Caco-2 (cell line): ENCODE measurements around the gene USP30. TPM values are rescaled to one million over a fixed set of nuclear protein-coding genes. Genes with fewer than 3 reads are reported as not detected.

Experiments used
- total RNA-seq: library from RNA; stranded (reverse); gene quantifications from 2 replicates; pipeline ENCODE4 v1.2.3, GENCODE V29; 2022

The USP30 gene
- total RNA-seq, 1 experiment from 2014 or later: 11.9 TPM

Other genes with a start within 250 kb of the USP30 start
- 26.0 and 27.7 TPM in 2 replicates for gene SSH1, start 195.0 kb upstream of the USP30 start, total RNA-seq
- gene DAO, start 172.5 kb upstream of the USP30 start, total RNA-seq: not detected in 2 replicates
- gene SVOP, start 31.5 kb upstream of the USP30 start, total RNA-seq: 0.09 and 0.14 TPM in 2 replicates
- 38.3 and 41.4 TPM in 2 replicates for gene ALKBH2, start 40.9 kb downstream of the USP30 start, total RNA-seq
- 72.2 and 78.3 TPM in 2 replicates for gene UNG, start 45.0 kb downstream of the USP30 start, total RNA-seq
- gene ACACB, start 64.0 kb downstream of the USP30 start, total RNA-seq: 24.8 and 26.2 TPM in 2 replicates